Spleen (tissue), 7 donors: Measurements from ENCODE around the gene SPATA20.

Source experiments
- CTCF ChIP-seq, 11 experiments: fragments of 200-600 bp in 7 of 11; fragments of 450-650 bp in 4 of 11; sonication (generic) in 4 of 11; IDR thresholded peaks in 8 of 11; conservative IDR thresholded peaks in 3 of 11; 1 replicate in 7 of 11; 2 replicates in 4 of 11; pipeline versions ENCODE4 v1.4.0 to v1.8.0; 2016 to 2021; ENCODE audit warnings: antibody characterized with exemption in 11 of 11, inconsistent platforms in 4 of 11, mild to moderate bottlenecking in 1 of 11
- POLR2A ChIP-seq, 3 donors: fragments of 450-650 bp; IDR thresholded peaks; one replicate each; pipeline ENCODE4 v1.5.1; 2017; ENCODE audit warnings: antibody characterized with exemption in 3 of 3, mild to moderate bottlenecking in 1 of 3
- POLR2AphosphoS5 ChIP-seq, 3 donors: sonication (generic); formaldehyde crosslinking; IDR thresholded peaks; one replicate each; pipeline ENCODE4 v1.5.1; 2017; ENCODE audit warnings: antibody characterized with exemption in 3 of 3
- donor health status: DM: no; HTN: no; CAD: no; lungs with moderate emphysema.
- donor health status: DM: no; HTN: no; CAD: no.
- donor health status: DM: no; HTN: no; CAD: no.

GRCh38 chr17:50583641-50584040, 36.7 kb downstream of the SPATA20 start:
- no peak for TF ChIP-seq CTCF (IDR thresholded peaks at IDR 0.05 in 8 of 11, conservative IDR thresholded peaks at IDR 0.05 in 3 of 11)
- TF ChIP-seq POLR2A (IDR thresholded peaks at IDR 0.05) = no peak
- TF ChIP-seq POLR2AphosphoS5 (IDR thresholded peaks at IDR 0.05) = no peak
